Globus pallidus (tissue), 1 donor: ENCODE measurements around the gene ZNF280C.
"Not testable (repeated sequence)": the region's sequence is repeated elsewhere in the genome, so short reads cannot be mapped to it uniquely, and the experiment has no call there.

ENCODE experiments used
- DNase-seq: peaks from one replicate; pipeline ENCODE4 v3.0.0-alpha.2; 2015; ENCODE audit warnings: low spot score

Gene ZNF280C

GRCh38 chrX:130260316-130260715 lies 8.4 kb downstream of the ZNF280C start:
- no peak for DNase-seq

- no peak for DNase-seq
Measured at GRCh38 chrX:130253916-130254315, 14.8 kb downstream of the ZNF280C start.

GRCh38 chrX:130251671-130252070 lies 17.0 kb downstream of the ZNF280C start:
- DNase-seq = no peak

GRCh38 chrX:130247996-130248395 lies 20.7 kb downstream of the ZNF280C start:
- no peak for DNase-seq

- DNase-seq = no peak
Measured at GRCh38 chrX:130246084-130246483, 22.6 kb downstream of the ZNF280C start.

- no peak for DNase-seq
Measured at GRCh38 chrX:130245441-130245840, 23.3 kb downstream of the ZNF280C start.

- not testable (repeated sequence) for DNase-seq
Measured at GRCh38 chrX:130231184-130231583, 37.5 kb downstream of the ZNF280C start.

- no peak for DNase-seq
Measured at GRCh38 chrX:130228871-130229270, 39.8 kb downstream of the ZNF280C start.

GRCh38 chrX:130224810-130225209 lies 43.9 kb downstream of the ZNF280C start:
- DNase-seq = no peak

- no peak for DNase-seq
Measured at GRCh38 chrX:130216320-130216719, 52.4 kb downstream of the ZNF280C start.

- no peak for DNase-seq
Measured at GRCh38 chrX:130213376-130213775, 55.3 kb downstream of the ZNF280C start.

- DNase-seq = no peak
Measured at GRCh38 chrX:130212371-130212770, 56.3 kb downstream of the ZNF280C start.

GRCh38 chrX:130211415-130212186 lies 57.1 kb downstream of the ZNF280C start:
- DNase-seq = no peak

- no peak for DNase-seq
Measured at GRCh38 chrX:130204647-130205046, 64.1 kb downstream of the ZNF280C start.

GRCh38 chrX:130197464-130197863 lies 71.2 kb downstream of the ZNF280C start:
- DNase-seq = no peak

- DNase-seq = no peak
Measured at GRCh38 chrX:130196466-130196865, 72.2 kb downstream of the ZNF280C start.

- no peak for DNase-seq
Measured at GRCh38 chrX:130190801-130191200, 77.9 kb downstream of the ZNF280C start.

- no peak for DNase-seq
Measured at GRCh38 chrX:130186651-130187050, 82.0 kb downstream of the ZNF280C start.

- no peak for DNase-seq
Measured at GRCh38 chrX:130184857-130185256, 83.8 kb downstream of the ZNF280C start.

GRCh38 chrX:130184168-130184567 lies 84.5 kb downstream of the ZNF280C start:
- DNase-seq = no peak

GRCh38 chrX:130179579-130180215 lies 89.0 kb downstream of the ZNF280C start:
- no peak for DNase-seq

- no peak for DNase-seq
Measured at GRCh38 chrX:130179170-130179569, 89.5 kb downstream of the ZNF280C start.

- no peak for DNase-seq
Measured at GRCh38 chrX:130176942-130177341, 91.8 kb downstream of the ZNF280C start.

GRCh38 chrX:130176354-130176776 lies 92.3 kb downstream of the ZNF280C start:
- no peak for DNase-seq
